Transverse colon (tissue), 4 donors: ENCODE results near the gene CCR2. TPM values are rescaled to one million over a fixed set of nuclear protein-coding genes. Genes with fewer than 3 reads are reported as not detected.

Source experiments
- DNase-seq: peaks from one replicate; pipeline ENCODE4 v3.0.0-alpha.2; 2019
- H3K27ac ChIP-seq, 4 donors: fragments of 200-600 bp; sonication (generic); 2 replicates each; pipeline ENCODE4 v1.5.1; 2016 to 2018; ENCODE audit warnings: inconsistent platforms in 4 of 4
- H3K27me3 ChIP-seq: fragments of 200-600 bp; sonication (generic); 2 replicates; pipeline ENCODE4 v1.5.1; 2017; ENCODE audit warnings: inconsistent platforms
- H3K36me3 ChIP-seq, 4 donors: fragments of 200-600 bp; sonication (generic); 2 replicates each; pipeline ENCODE4 v1.5.1; 2017 to 2019; ENCODE audit warnings: inconsistent platforms in 4 of 4
- H3K4me1 ChIP-seq, 4 donors: fragments of 200-600 bp; sonication (generic); 2 replicates each; pipeline ENCODE4 v1.5.1; 2017 to 2020; ENCODE audit warnings: inconsistent platforms in 4 of 4
- H3K4me3 ChIP-seq, 4 donors: fragments of 200-600 bp; sonication (generic); 1 replicate in 1 of 4; 2 replicates in 3 of 4; pipeline versions ENCODE4 v1.5.1 to v1.6.1; 2017 to 2019; ENCODE audit warnings: inconsistent platforms in 4 of 4
- H3K9me3 ChIP-seq, 2 donors: fragments of 200-600 bp; sonication (generic); 2 replicates each; pipeline ENCODE4 v1.5.1; 2017 to 2019; ENCODE audit warnings: inconsistent platforms in 2 of 2
- EP300 ChIP-seq: sonication (generic); formaldehyde crosslinking; IDR thresholded peaks from one replicate; pipeline ENCODE4 v1.6.1; 2017; ENCODE audit warnings: antibody characterized with exemption, low read depth
- POLR2A ChIP-seq: fragments of 450-650 bp; IDR thresholded peaks from one replicate; pipeline ENCODE4 v1.6.1; 2016; ENCODE audit warnings: antibody characterized with exemption, mild to moderate bottlenecking, moderate library complexity
- POLR2AphosphoS5 ChIP-seq, 3 donors: sonication (generic); formaldehyde crosslinking; IDR thresholded peaks; one replicate each; pipeline ENCODE4 v1.6.1; 2016; ENCODE audit warnings: antibody characterized with exemption in 3 of 3
- WGBS, 2 donors: methylation state at CpG; one replicate each; pipeline ENCODE4 v1.1.5; 2018; ENCODE audit warnings: low coverage in 1 of 2; 5-methylcytosine and 5-hydroxymethylcytosine counted together
- in situ Hi-C, 4 donors: fragments of 200-750 bp; cut with MboI; loops; one replicate each; pipeline versions ENCODE4 v1.15.0 to v1.15.1; 2017; ENCODE audit warnings: low sequenced_read_pairs in 3 of 4, low pct_ligation_motif_present in 1 of 4, low pct_unique_long_range_greater_than_20kb in 1 of 4
- intact Hi-C: fragments of 100-400 bp; cut with DNase I; formaldehyde crosslinking; loops from one replicate; pipeline ENCODE4 v1.15.1; 2023; ENCODE audit warnings: low total_unique reads
- total RNA-seq, 4 donors: library from RNA; depleted of rRNA; stranded (reverse); fragments of >200 nt; gene quantifications; one replicate each; pipeline ENCODE4 v1.1.0, GENCODE V29; 2016
- TF ChIP-seq, protein P1 (sequence below), 5 experiments: fragments of 200-600 bp in 3 of 5; fragments of 450-650 bp in 2 of 5; sonication (generic) in 3 of 5; IDR thresholded peaks; 1 replicate in 2 of 5; 2 replicates in 3 of 5; pipeline ENCODE4 v1.5.1; 2016 to 2017; ENCODE audit warnings: antibody characterized with exemption in 5 of 5, inconsistent platforms in 3 of 5, mild to moderate bottlenecking in 2 of 5, moderate library complexity in 1 of 5

The CCR2 gene
- total RNA-seq, 4 donors from 2014 or later: 1.8 to 4.6 TPM; not detected in 2

DNA sequence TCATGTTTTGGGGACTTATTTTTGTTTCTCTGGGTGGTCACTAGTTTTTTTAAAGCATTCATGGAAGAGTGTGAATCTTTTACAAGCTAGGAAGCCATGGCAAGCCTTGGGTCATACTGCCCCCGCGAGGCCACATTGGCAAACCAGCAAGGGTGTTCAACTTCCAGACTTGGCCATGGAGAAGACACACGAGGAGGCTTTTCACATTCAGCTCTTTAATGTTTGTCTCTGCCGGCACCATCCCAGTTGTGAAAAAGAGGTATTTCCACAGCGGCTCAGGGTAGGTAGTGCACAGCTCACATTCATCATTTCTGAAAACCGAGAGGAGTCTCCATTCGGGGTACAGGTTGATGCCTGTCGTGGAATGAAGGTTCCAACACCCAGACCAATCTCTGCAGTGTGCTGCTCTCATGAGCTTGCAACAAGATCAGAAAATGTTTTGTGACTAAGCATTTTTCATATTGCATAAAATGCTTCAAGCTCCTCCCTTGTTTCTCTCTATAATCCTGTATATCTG lies 24.6 kb downstream of the CCR2 start:
- Histone ChIP-seq H3K27me3 (no peaks in the 10 kb centered on the region), H3K36me3 (no peaks in the 10 kb centered on the region), H3K27ac (no peak overlapping the region), H3K9me3 (no peaks in the 10 kb centered on the region), H3K4me3 (no peak overlapping the region), H3K4me1 (peaks cover 0 to 22% (median 8%) of the 10 kb centered on the region in 4 donors)
- peak; percentile 76 for DNase-seq
- TF ChIP-seq POLR2AphosphoS5 (IDR thresholded peaks at IDR 0.05) (no peak), EP300 (no peak), POLR2A (no peak)
- TF ChIP-seq, protein P1, sequence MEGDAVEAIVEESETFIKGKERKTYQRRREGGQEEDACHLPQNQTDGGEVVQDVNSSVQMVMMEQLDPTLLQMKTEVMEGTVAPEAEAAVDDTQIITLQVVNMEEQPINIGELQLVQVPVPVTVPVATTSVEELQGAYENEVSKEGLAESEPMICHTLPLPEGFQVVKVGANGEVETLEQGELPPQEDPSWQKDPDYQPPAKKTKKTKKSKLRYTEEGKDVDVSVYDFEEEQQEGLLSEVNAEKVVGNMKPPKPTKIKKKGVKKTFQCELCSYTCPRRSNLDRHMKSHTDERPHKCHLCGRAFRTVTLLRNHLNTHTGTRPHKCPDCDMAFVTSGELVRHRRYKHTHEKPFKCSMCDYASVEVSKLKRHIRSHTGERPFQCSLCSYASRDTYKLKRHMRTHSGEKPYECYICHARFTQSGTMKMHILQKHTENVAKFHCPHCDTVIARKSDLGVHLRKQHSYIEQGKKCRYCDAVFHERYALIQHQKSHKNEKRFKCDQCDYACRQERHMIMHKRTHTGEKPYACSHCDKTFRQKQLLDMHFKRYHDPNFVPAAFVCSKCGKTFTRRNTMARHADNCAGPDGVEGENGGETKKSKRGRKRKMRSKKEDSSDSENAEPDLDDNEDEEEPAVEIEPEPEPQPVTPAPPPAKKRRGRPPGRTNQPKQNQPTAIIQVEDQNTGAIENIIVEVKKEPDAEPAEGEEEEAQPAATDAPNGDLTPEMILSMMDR (IDR thresholded peaks at IDR 0.05): peak; percentile 46 to 61 (median 58)
- intact Hi-C loops (no loop called here), in situ Hi-C loops (loop anchor here in 2 of 4 donors (10.0 to 25.0 kb wide), 2 partner anchors 294 to 441 kb away; partner anchors contain the start of gene CXCR6 (in 1 of the 2))
- WGBS, 2 donors: 53 to 100% methylated on average over 1 to 8 of the region's 8 CpGs

DNA sequence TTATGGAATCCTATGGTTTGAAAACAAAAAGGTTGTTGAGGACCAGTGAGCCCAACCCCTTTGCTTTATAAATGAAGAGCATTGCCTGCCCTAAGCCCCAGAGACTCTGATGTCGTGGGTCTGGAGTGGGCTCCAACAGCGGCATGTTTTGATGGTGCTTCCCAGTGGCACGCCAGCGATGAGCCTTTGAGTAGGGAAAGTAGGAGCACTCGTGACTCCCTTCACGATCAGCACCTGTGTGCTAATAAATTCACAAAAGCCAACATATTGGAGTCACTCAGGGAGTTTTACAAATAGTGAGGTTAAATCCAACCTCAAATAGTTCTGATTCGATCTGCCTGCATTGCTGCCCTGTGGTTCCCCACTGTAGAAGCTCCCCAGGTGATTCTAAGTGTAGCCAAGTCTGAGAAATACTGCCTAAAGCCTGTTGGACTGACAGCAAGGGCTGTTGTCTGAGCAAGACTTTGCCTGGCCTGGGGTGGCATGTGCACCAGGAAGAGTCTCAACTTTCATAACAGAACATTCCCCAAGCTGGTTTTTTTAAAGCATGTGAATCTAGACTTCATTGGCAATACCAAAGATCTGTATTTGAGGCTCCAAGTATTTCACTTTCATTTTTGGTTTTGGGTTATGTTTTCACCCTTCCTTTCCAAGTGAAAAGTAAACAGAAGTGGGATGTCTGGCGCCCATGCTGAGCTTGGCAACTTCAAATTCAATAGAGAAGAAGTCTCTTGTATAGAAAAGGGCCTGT lies 26.7 kb downstream of the CCR2 start:
- Histone ChIP-seq H3K9me3 (no peaks in the 10 kb centered on the region), H3K27me3 (no peaks in the 10 kb centered on the region), H3K36me3 (no peaks in the 10 kb centered on the region), H3K4me1 (peaks cover 0 to 34% (median 13%) of the 10 kb centered on the region in 4 donors), H3K27ac (no peak overlapping the region), H3K4me3 (no peak overlapping the region)
- WGBS, 2 donors: 50 to 75% methylated on average over 2 to 8 of the region's 8 CpGs
- no peak for TF ChIP-seq EP300
- TF ChIP-seq POLR2AphosphoS5 (IDR thresholded peaks at IDR 0.05): no peak
- TF ChIP-seq, protein P1 (IDR thresholded peaks at IDR 0.05): no peak
- TF ChIP-seq POLR2A: no peak
- in situ Hi-C loops: loop anchor here in 1 of 4 donors (25.0 kb wide), 1 partner anchor 443 kb away; the partner anchor contains the start of gene CXCR6
- intact Hi-C loops: no loop called here
- DNase-seq: no peak

DNA sequence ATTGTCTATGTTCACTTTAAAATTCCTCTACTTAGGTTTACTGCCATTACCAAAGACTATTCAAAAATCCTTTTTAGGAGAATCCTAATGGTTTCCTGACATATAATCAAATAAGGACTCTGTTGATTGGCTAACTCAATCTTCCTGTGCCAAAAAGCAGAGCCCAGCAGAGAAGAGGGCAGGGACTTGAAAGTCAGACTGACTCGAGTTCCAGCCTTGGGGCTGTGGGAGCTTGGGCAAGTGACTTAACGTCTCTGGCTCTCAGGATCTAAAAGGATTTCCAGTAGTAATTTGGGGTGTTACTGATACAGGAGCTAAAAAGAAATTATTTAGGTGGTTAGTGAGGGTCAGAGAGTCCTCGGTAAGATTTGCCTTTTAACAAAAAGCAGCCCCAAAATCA lies 27.7 kb downstream of the CCR2 start:
- in situ Hi-C loops: loop anchor here in 1 of 4 donors (25.0 kb wide), 1 partner anchor 444 kb away; the partner anchor contains the start of gene CXCR6
- Histone ChIP-seq H3K36me3 (no peaks in the 10 kb centered on the region), H3K4me3 (no peak overlapping the region), H3K27me3 (no peaks in the 10 kb centered on the region), H3K4me1 (peaks cover 0 to 39% (median 17%) of the 10 kb centered on the region in 4 donors), H3K27ac (no peak overlapping the region), H3K9me3 (no peaks in the 10 kb centered on the region)
- intact Hi-C loops: no loop called here
- 63% methylated on average over 3 of the region's 3 CpGs; no CpG with 5 or more reads in 1 of the 2 donors for WGBS, 2 donors
- DNase-seq: no peak
- TF ChIP-seq POLR2A: no peak
- TF ChIP-seq, protein P1 (IDR thresholded peaks at IDR 0.05): no peak
- TF ChIP-seq POLR2AphosphoS5 (IDR thresholded peaks at IDR 0.05): no peak
- no peak for TF ChIP-seq EP300

DNA sequence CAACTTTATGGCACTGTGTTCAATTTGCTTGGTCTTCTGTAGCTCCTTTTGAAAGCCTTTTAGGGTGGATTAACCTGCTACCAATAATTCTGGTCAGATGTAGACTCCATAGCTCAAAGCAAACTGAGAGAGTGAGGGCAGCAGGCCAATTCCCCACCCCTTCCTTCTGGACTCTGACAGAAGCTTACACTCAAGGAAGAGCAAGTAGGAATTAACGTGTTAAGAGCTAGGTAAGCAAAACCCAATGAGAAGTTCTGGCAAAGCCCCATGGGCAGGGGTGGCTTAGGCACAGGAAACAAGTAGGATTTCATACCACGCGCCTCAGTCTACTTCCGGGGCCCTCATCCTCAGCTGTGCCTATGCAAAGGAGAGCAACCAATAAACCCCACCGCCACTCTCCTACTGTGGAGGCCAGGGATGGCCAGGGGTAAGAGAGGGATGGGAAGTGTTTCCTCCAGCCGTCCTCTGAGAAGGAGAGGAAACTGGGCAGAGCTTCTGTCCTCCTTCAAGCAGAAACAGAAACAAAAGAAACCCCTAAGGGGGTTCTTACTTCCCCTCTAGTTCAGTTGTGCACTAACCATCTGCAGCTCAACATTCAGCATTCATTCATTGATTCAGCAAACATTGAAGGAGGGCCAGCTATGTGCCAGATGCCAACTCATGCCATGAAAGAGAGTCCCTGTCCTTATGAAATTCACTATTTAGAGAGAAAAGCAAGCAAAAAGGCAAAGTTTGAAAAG lies 29.5 kb downstream of the CCR2 start:
- 59% methylated on average over 6 of the region's 6 CpGs; no CpG with 5 or more reads in 1 of the 2 donors for WGBS, 2 donors
- in situ Hi-C loops: loop anchor here in 1 of 4 donors (25.0 kb wide), 1 partner anchor 446 kb away; the partner anchor contains the start of gene CXCR6
- peak; percentile 77 for DNase-seq
- TF ChIP-seq POLR2A (no peak), POLR2AphosphoS5 (IDR thresholded peaks at IDR 0.05) (no peak), EP300 (no peak)
- TF ChIP-seq, protein P1 (IDR thresholded peaks at IDR 0.05): no peak
- H3K27me3 ChIP-seq: no peaks in the 10 kb centered on the region
- intact Hi-C loops: no loop called here
- peaks cover 0 to 39% (median 17%) of the 10 kb centered on the region in 4 donors for H3K4me1 ChIP-seq
- no peaks in the 10 kb centered on the region for H3K36me3 ChIP-seq
- no peak overlapping the region for H3K4me3 ChIP-seq
- H3K27ac ChIP-seq: peak overlapping the region in 3 of 4 donors; percentile 41 to 43 (median 42)
- no peaks in the 10 kb centered on the region for H3K9me3 ChIP-seq
